ENCODE measurements around the gene RGS14. TPM values are rescaled to one million over a fixed set of nuclear protein-coding genes. Genes with fewer than 3 reads are reported as not detected.

The RGS14 gene
- total and polyA plus RNA-seq, 12 donors = 2.2 to 9.6 (median 4.1) TPM

GRCh38 chr5:177349362-177349647 is 8.4 kb upstream of the RGS14 start:
- Histone ChIP-seq H3K4me1 (peaks cover 7 to 57% (median 32%) of the 10 kb centered on the region in 9 donors), H3K4me3 (no peak overlapping the region), H3K9me3 (no peaks in the 10 kb centered on the region), H3K27me3 (no peaks in the 10 kb centered on the region), H3K27ac (no peak overlapping the region), H3K36me3 (peaks cover 0 to 57% (median 5%) of the 10 kb centered on the region in 9 donors)
- intact Hi-C loops (cut with DNase I) = no loop called here
- TF ChIP-seq CTCF (IDR thresholded peaks at IDR 0.05) = no peak
- no peak for DNase-seq
- no peak for ATAC-seq
- 64 to 71% methylated on average over 3 of the region's 3 CpGs for WGBS, 2 donors

- ATAC-seq (no peak), DNase-seq (no peak)
- H3K27me3 ChIP-seq = no peaks in the 10 kb centered on the region
- peaks cover 0 to 52% (median 5%) of the 10 kb centered on the region in 9 donors for H3K36me3 ChIP-seq
- peaks cover 7 to 61% (median 32%) of the 10 kb centered on the region in 9 donors for H3K4me1 ChIP-seq
- peak overlapping the region in 3 of 10 donors; percentile 80 to 100 (median 86) for H3K4me3 ChIP-seq
- no peaks in the 10 kb centered on the region for H3K9me3 ChIP-seq
- intact Hi-C loops (cut with DNase I) = loop anchor here in 2 of 10 donors (5.0 kb wide), 2 partner anchors 32 to 217 kb away; partner anchors contain the start of gene NSD1 (in 1 of the 2)
- 89 to 93% methylated on average over 5 of the region's 5 CpGs for WGBS, 2 donors
- no peak overlapping the region for H3K27ac ChIP-seq
- no peak for TF ChIP-seq CTCF (IDR thresholded peaks at IDR 0.05)
These were observed 8.0 kb upstream of the RGS14 start for GRCh38 chr5:177349762-177350161.

DNA sequence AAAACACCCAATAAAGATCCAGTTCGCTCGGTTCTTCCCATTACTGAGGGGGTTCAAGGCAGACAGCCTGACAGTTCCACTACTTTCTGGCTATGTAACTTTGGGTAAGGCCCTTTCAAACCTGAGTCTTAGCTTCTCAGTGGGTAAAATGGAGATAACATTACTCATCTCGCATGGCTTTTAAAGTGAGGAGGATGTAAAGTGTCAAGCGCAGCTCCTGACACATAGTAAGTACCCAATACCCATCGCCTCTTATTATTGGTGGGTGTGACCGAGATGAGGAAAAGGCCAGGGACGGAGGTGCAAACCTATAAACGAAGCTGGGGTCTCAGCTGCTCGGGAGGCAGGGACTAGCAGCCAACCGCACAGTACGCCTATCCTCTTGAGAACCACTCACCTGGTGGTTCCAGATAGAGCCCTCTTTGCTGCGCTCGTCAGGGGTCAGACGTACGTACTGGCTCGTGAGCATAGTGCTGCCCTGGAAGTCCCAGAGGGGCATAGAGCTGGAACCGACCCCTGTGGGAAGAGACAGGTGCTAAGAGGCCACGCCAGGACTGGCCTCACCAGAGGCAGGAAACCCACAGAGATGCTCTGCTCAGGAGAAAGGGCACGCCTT is 6.8 kb upstream of the RGS14 start:
- DNase-seq (no peak), ATAC-seq (peak in 3 of 8 donors; percentile 22 to 42 (median 25))
- Histone ChIP-seq H3K27me3 (no peaks in the 10 kb centered on the region), H3K27ac (peak overlapping the region; percentile 74 to 98 (median 92)), H3K36me3 (peaks cover 0 to 42% (median 5%) of the 10 kb centered on the region in 9 donors), H3K4me3 (peak overlapping the region; percentile 53 to 100 (median 85)), H3K4me1 (peaks cover 7 to 72% (median 32%) of the 10 kb centered on the region in 9 donors), H3K9me3 (peaks cover 0 to 5% (median 0%) of the 10 kb centered on the region in 11 donors)
- intact Hi-C loops (cut with DNase I) = loop anchor here in 2 of 10 donors (5.0 kb wide), 2 partner anchors 34 to 219 kb away; partner anchors contain the start of gene NSD1 (in 1 of the 2)
- 14% methylated on average over 19 of the region's 19 CpGs for WGBS, 2 donors
- TF ChIP-seq CTCF (IDR thresholded peaks at IDR 0.05) = no peak

DNA sequence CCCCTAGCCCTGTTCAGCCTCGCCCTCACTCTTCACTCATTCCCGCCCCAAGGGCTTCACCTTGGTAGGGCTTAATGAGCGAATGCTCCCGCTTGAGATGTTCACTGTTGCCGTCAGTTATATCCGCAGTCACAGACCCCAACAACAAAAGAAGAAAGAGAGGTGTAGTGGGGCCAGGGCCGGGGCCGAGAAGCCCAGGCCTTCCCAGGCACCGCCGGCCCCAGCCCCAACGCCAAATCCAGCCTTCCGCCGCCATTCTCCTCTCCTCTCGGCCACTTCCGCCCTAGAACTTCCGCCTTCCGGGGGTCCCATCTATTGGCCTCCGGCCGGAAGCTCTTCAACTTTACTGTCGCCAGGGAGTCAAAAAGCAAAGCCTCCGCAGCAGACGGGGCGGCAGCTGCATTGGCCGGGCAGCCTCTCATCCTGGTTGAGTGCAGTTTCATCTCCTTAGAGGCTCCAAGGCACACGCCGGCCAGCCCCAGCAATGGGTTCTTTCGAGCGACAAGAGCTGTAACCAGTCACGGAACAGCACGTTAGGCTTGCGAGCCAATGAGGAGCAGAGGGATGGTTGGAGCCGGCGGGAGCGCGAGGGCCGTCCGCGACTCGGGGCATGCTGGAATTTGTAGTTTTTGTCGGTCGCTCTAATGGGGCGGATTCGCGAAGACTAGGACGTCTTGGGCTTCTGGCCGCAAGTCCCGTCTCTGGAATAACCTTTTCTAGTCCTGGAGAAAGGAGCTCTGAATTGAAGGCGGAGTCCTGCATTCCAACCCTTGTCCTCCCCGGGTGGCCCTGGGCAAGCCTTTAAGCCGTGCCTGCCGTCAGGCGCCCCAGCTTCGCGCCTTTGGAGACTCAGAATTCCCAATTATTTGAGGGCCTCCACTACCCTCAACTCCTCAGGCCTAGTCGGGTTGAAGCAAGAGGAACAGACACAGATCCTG is 6.1 kb upstream of the RGS14 start, which contains the start of gene LMAN2:
LMAN2 (minus strand) TSS at position 277 of the 938 bp plus-strand sequence; CDS start at position 256, 21 bp downstream.
- Histone ChIP-seq H3K4me3 (peak within 1 kb of the TSS; percentile 53 to 100 (median 85)), H3K9me3 (peaks cover 0 to 5% (median 0%) of the 10 kb centered on the region in 11 donors), H3K27me3 (no peaks in the 10 kb centered on the region), H3K36me3 (peaks cover 0 to 35% (median 5%) of the 10 kb centered on the region in 9 donors), H3K4me1 (peaks cover 7 to 76% (median 32%) of the 10 kb centered on the region in 9 donors), H3K27ac (peak within 1 kb of the TSS; percentile 74 to 98 (median 92))
- intact Hi-C loops (cut with DNase I) = loop anchor here in 2 of 10 donors (5.0 kb wide), 2 partner anchors 34 to 219 kb away; partner anchors contain the start of gene NSD1 (in 1 of the 2)
- peak; percentile 89 to 97 for DNase-seq
- ATAC-seq = peak; percentile 96 to 99 (median 99)
- 7% methylated on average over 55 of the region's 55 CpGs for WGBS, 2 donors
- TF ChIP-seq CTCF (IDR thresholded peaks at IDR 0.05) = no peak
